GM12878 (cell line): Measurements from ENCODE around the gene HSD11B1. TPM values are rescaled to one million over a fixed set of nuclear protein-coding genes. Genes with fewer than 3 reads are reported as not detected.

Experiments used
- ATAC-seq: fragments of 200-7000 bp; cut with Tn5 transposase; 3 replicates; pipeline ENCODE4 v1.9.1; 2020; ENCODE audit warnings: mild to moderate bottlenecking, moderate library complexity
- BruUV-seq: library from RNA; stranded (reverse); fragments of 400-500 nt; replicated peaks from 2 replicates; lab custom pipeline; 2021; lab: Mats Ljungman, UMichigan
- CTCF ChIA-PET: fragments of 300-600 bp; sonication (Branson Sonifier 250); formaldehyde crosslinking; extraction: SDS; loops from one replicate; lab custom pipeline; 2021; ENCODE audit warnings: inconsistent platforms; lab: Yijun Ruan, JAX
- POLR2A ChIA-PET: fragments of 350-600 bp; formaldehyde crosslinking; extraction: SDS; loops from one replicate; lab custom pipeline; 2021; ENCODE audit warnings: inconsistent platforms; lab: Charles Lee
- RAD21 ChIA-PET: fragments of 300-600 bp; sonication (Branson Sonifier 250); formaldehyde crosslinking; loops from one replicate; lab custom pipeline; 2023; ENCODE audit warnings: antibody characterized with exemption; ENCODE audit not compliant: unreplicated experiment; lab: Charles Lee
- SMC1A ChIA-PET: fragments of 300-600 bp; sonication (Branson Sonifier 250); formaldehyde crosslinking; loops from one replicate; lab custom pipeline; 2023; ENCODE audit not compliant: unreplicated experiment, uncharacterized antibody; lab: Charles Lee
- DNase-seq: peaks from one replicate; pipeline ENCODE4 v3.0.0-alpha.2; 2011; ENCODE audit warnings: low read depth, low spot score
- FAIRE-seq: peaks from 3 replicates; lab custom pipeline; 2011; peaks lifted over from hg19 to GRCh38; lab: Jason Lieb, UNC
- H2AFZ ChIP-seq: 2 replicates; pipeline ENCODE4 v1.6.0; 2011; ENCODE audit warnings: low read depth, low read length, control low read depth; ENCODE audit not compliant: control insufficient read depth
- H3K27ac ChIP-seq: 2 replicates; pipeline ENCODE4 v1.5.1; 2011; ENCODE audit warnings: control low read depth; ENCODE audit not compliant: control insufficient read depth, insufficient read depth
- H3K27me3 ChIP-seq, 2 experiments: replicated peaks in 1 of 2; 2 replicates each; pipeline versions ENCODE4 v1.6.0 to v1.6.1; 2011; ENCODE audit warnings: low read length in 1 of 2; ENCODE audit not compliant: control insufficient read depth in 2 of 2, insufficient read depth in 2 of 2
- H3K36me3 ChIP-seq, 2 experiments: 2 replicates each; pipeline ENCODE4 v1.5.1; 2011; ENCODE audit warnings: low read length in 1 of 2; ENCODE audit not compliant: control insufficient read depth in 2 of 2, insufficient read depth in 2 of 2
- H3K4me1 ChIP-seq: 2 replicates; pipeline ENCODE4 v1.6.1; 2011; ENCODE audit warnings: mild to moderate bottlenecking, low read length, moderate library complexity, mixed read lengths; ENCODE audit not compliant: control insufficient read depth, insufficient read depth
- H3K4me2 ChIP-seq: 2 replicates; pipeline ENCODE4 v1.6.0; 2011; ENCODE audit warnings: control low read depth; ENCODE audit not compliant: control insufficient read depth, insufficient read depth
- H3K4me3 ChIP-seq: fragments of 200-600 bp; sonication (generic); 2 replicates; pipeline ENCODE4 v1.5.1; 2016
- H3K79me2 ChIP-seq: 2 replicates; pipeline ENCODE4 v1.6.0; 2011; ENCODE audit warnings: low read length; ENCODE audit not compliant: control insufficient read depth, insufficient read depth
- H3K9ac ChIP-seq: 2 replicates; pipeline ENCODE4 v1.8.0; 2011; ENCODE audit warnings: low read length, control low read depth, mixed read lengths; ENCODE audit not compliant: control insufficient read depth, insufficient read depth
- H3K9me3 ChIP-seq: replicated peaks from 3 replicates; pipeline ENCODE4 v1.5.1; 2011; ENCODE audit warnings: mild to moderate bottlenecking, low read length; ENCODE audit not compliant: control insufficient read depth, insufficient read depth
- H4K20me1 ChIP-seq: 2 replicates; pipeline ENCODE4 v1.6.0; 2011; ENCODE audit not compliant: control insufficient read depth, insufficient read depth
- CBFB ChIP-seq: IDR thresholded peaks from 2 replicates; pipeline ENCODE4 v1.6.1; 2016; ENCODE audit warnings: antibody characterized with exemption, low read depth
- CEBPZ ChIP-seq: fragments of 150-350 bp; IDR thresholded peaks from 2 replicates; pipeline ENCODE4 v1.6.1; 2016; ENCODE audit warnings: low read depth, low read length
- CREM ChIP-seq: IDR thresholded peaks from 2 replicates; pipeline ENCODE4 v1.6.1; 2014; ENCODE audit warnings: antibody characterized with exemption, low read depth
- DPF2 ChIP-seq: fragments of 450-650 bp; IDR thresholded peaks from 2 replicates; pipeline ENCODE4 v1.6.1; 2017; ENCODE audit warnings: mild to moderate bottlenecking
- FOS ChIP-seq: IDR thresholded peaks from 3 replicates; pipeline ENCODE4 v1.6.1; 2011; ENCODE audit warnings: borderline replicate concordance; ENCODE audit not compliant: insufficient read length; ENCODE audit errors: extremely low read depth
- HCFC1 ChIP-seq: fragments of 150-350 bp; IDR thresholded peaks from 2 replicates; pipeline ENCODE4 v1.6.1; 2014; ENCODE audit warnings: low read length
- HSF1 ChIP-seq: fragments of 150-350 bp; IDR thresholded peaks from 2 replicates; pipeline ENCODE4 v1.6.1; 2014; ENCODE audit warnings: mild to moderate bottlenecking, low read depth, low read length
- MAX ChIP-seq: IDR thresholded peaks from 2 replicates; pipeline ENCODE4 v1.6.1; 2012; ENCODE audit warnings: low read depth, low read length, improper control_type of control experiment
- NRF1 ChIP-seq: conservative IDR thresholded peaks from 2 replicates; pipeline ENCODE4 v1.6.1; 2011; ENCODE audit warnings: mild to moderate bottlenecking, low read depth, low read length, improper control_type of control experiment
- PAX5 ChIP-seq: IDR thresholded peaks from 2 replicates; pipeline ENCODE4 v1.6.1; 2011; ENCODE audit warnings: low read depth, low read length, borderline replicate concordance
- PML ChIP-seq: IDR thresholded peaks from 2 replicates; pipeline ENCODE4 v1.6.1; 2012; ENCODE audit warnings: low read length, inconsistent platforms
- POU2F2 ChIP-seq: IDR thresholded peaks from 3 replicates; pipeline ENCODE4 v1.6.1; 2011; ENCODE audit warnings: low read depth, mild to moderate bottlenecking, low read length, borderline replicate concordance
- PRDM15 ChIP-seq: fragments of 450-650 bp; formaldehyde crosslinking; IDR thresholded peaks from 2 replicates; pipeline ENCODE4 v1.4.0; 2020; ENCODE audit warnings: mild to moderate bottlenecking, moderate library complexity
- STAT3 ChIP-seq: IDR thresholded peaks from 2 replicates; pipeline ENCODE4 v1.6.1; 2011; ENCODE audit warnings: low read depth, low read length, improper control_type of control experiment
- TCF7 ChIP-seq: IDR thresholded peaks from 2 replicates; pipeline ENCODE4 v1.6.1; 2014; ENCODE audit warnings: antibody characterized with exemption, borderline replicate concordance
- ZNF207 ChIP-seq: fragments of 450-650 bp; IDR thresholded peaks from 2 replicates; pipeline ENCODE4 v1.6.1; 2014; ENCODE audit warnings: antibody characterized with exemption, mild to moderate bottlenecking, borderline replicate concordance
- ZNF217 ChIP-seq: fragments of 450-650 bp; IDR thresholded peaks from 2 replicates; pipeline ENCODE4 v1.6.1; 2017; ENCODE audit warnings: antibody characterized with exemption, mild to moderate bottlenecking
- ZNF622 ChIP-seq: fragments of 450-650 bp; IDR thresholded peaks from 2 replicates; pipeline ENCODE4 v1.6.1; 2017; ENCODE audit warnings: mild to moderate bottlenecking, inconsistent platforms
- WGBS: methylation state at CpG from one replicate; pipeline ENCODE4 v1.1.6; 2016; ENCODE audit warnings: low lambda C conversion rate; ENCODE audit not compliant: insufficient replicate concordance, insufficient coverage; ENCODE audit errors: missing lambda C conversion rate; 5-methylcytosine and 5-hydroxymethylcytosine counted together
- in situ Hi-C: fragments of 300-500 bp; cut with MboI; formaldehyde crosslinking; loops from 9 replicates; pipeline ENCODE4 v1.14.3; 2018; ENCODE audit warnings: mixed read lengths
- intact Hi-C: fragments of 100-400 bp; cut with micrococcal nuclease; formaldehyde crosslinking; loops from one replicate; pipeline ENCODE4 v1.14.2; 2022; ENCODE audit not compliant: unreplicated experiment
- polyA plus RNA-seq, 11 experiments: library from polyadenylated mRNA; depleted of rRNA in 4 of 11; unstranded in 6 of 11; stranded (reverse) in 5 of 11; fragments of >200 nt; fragmentation: Nextera tagmentation in 4 of 11; fragmentation: Illumina TruSeq in 1 of 11; extraction: Ambion mirVana in 4 of 11; extraction: Trizol in 1 of 11; gene quantifications; 1 replicate in 1 of 11; 2 replicates in 10 of 11; pipeline versions ENCODE4 v1.2.1 to v1.2.3, GENCODE V29; 2011 to 2016; ENCODE audit warnings: inconsistent platforms in 2 of 11, missing spikeins in 2 of 11, low read depth in 1 of 11
- total RNA-seq, 4 experiments: library from RNA; depleted of rRNA in 3 of 4; stranded (reverse); fragments of >200 nt in 3 of 4; fragmentation: Illumina TruSeq in 1 of 4; extraction: Trizol in 1 of 4; gene quantifications; 2 replicates each; pipeline versions ENCODE4 v1.2.1 to v1.2.3, GENCODE V29; 2013 to 2021

The HSD11B1 gene
- total and polyA plus RNA-seq, 10 of the 15 experiments (the other 5 are each of a cell fraction or from before 2014, with no cell fraction given), result 0.04 to 0.27 (median 0.15) TPM; not detected in 7

- 0% methylated on average over 1 of the region's 1 CpG for WGBS
- CTCF ChIA-PET, result interaction anchor here (0.5 to 2.4 kb wide), 12 partner anchors 8 to 1796 kb away, joined by 3 to 11 read pairs (median 4); partner anchors contain the start of gene TRAF3IP3
- no TSS peak for BruUV-seq
- intact Hi-C loops (no loop called here), in situ Hi-C loops (no loop called here)
- no peak overlapping the region for H2AFZ ChIP-seq
- no peaks in the 10 kb centered on the region for H4K20me1 ChIP-seq
- no peak overlapping the region for H3K4me2 ChIP-seq
- no peak for DNase-seq
- POLR2A ChIA-PET, result interaction anchor here (1.2 kb wide), 1 partner anchor 26 kb away, joined by 3 read pairs; no protein-coding TSS in a partner anchor
- no peak overlapping the region for H3K4me3 ChIP-seq
- no peak for FAIRE-seq
- SMC1A ChIA-PET, result interaction anchor here (0.8 to 2.4 kb wide), 11 partner anchors 9 to 137 kb away, joined by 3 to 9 read pairs (median 4); partner anchors contain the start of gene TRAF3IP3
- RAD21 ChIA-PET, result interaction anchor here (0.7 to 2.0 kb wide), 4 partner anchors 8 to 121 kb away, joined by 3 to 8 read pairs (median 4); no protein-coding TSS in a partner anchor
- H3K9me3 ChIP-seq, result no peaks in the 10 kb centered on the region; the same call in 2 of the 3 replicates
- no peaks in the 10 kb centered on the region for H3K27me3 ChIP-seq
- no peak overlapping the region for H3K9ac ChIP-seq
- no peak overlapping the region for H3K27ac ChIP-seq
- no peaks in the 10 kb centered on the region for H3K79me2 ChIP-seq
- ATAC-seq, result no peak
- H3K4me1 ChIP-seq, result no peaks in the 10 kb centered on the region; the same call in 1 of the 2 replicates
- H3K36me3 ChIP-seq, result no peaks in the 10 kb centered on the region
- TF ChIP-seq ZNF207 (no peak), PAX5 (no peak), FOS (no peak), HCFC1 (no peak), CREM (no peak), PRDM15 (CRISPR knock-in tag) (no peak), MAX (no peak), TCF7 (no peak), CEBPZ (no peak), PML (no peak), DPF2 (no peak), ZNF217 (no peak), POU2F2 (no peak), HSF1 (no peak), NRF1 (no peak), CBFB (no peak), ZNF622 (no peak), STAT3 (no peak)
These were observed 23.8 kb downstream of the HSD11B1 start for GRCh38 chr1:209728466-209728865.
